Activated naive CD4-positive, alpha-beta T cell treated with anti-CD3 and anti-CD28 coated beads, Interleukin-2, amount 10 ng/mL, durations not matched to agents 7 days and 5 days (primary cell): ENCODE data around the gene PLCL2.

Source experiments
- CTCF ChIA-PET: fragments of 350-600 bp; sonication (Branson Sonifier 250); formaldehyde crosslinking; loops from one replicate; lab custom pipeline; 2021; ENCODE audit warnings: antibody characterized with exemption; lab: Charles Lee
- DNase-seq: peaks from one replicate; pipeline ENCODE4 v3.0.0-alpha.2; 2020
- H3K27ac Mint-ChIP-seq: one replicate; pipeline ENCODE4 v1.8.0; 2021; ENCODE audit warnings: mild to moderate bottlenecking, moderate library complexity, mixed read lengths
- H3K27me3 Mint-ChIP-seq: one replicate; pipeline ENCODE4 v1.8.0; 2021; ENCODE audit warnings: mild to moderate bottlenecking, mixed read lengths
- H3K36me3 Mint-ChIP-seq: one replicate; pipeline ENCODE4 v1.8.0; 2021; ENCODE audit warnings: mixed read lengths
- H3K4me1 Mint-ChIP-seq: one replicate; pipeline ENCODE4 v1.8.0; 2021; ENCODE audit warnings: mixed read lengths
- H3K4me3 Mint-ChIP-seq: one replicate; pipeline ENCODE4 v1.8.0; 2021; ENCODE audit warnings: mild to moderate bottlenecking, moderate library complexity, mixed read lengths
- H3K9me3 Mint-ChIP-seq: one replicate; pipeline ENCODE4 v1.8.0; 2021; ENCODE audit warnings: mixed read lengths

Gene PLCL2

DNA sequence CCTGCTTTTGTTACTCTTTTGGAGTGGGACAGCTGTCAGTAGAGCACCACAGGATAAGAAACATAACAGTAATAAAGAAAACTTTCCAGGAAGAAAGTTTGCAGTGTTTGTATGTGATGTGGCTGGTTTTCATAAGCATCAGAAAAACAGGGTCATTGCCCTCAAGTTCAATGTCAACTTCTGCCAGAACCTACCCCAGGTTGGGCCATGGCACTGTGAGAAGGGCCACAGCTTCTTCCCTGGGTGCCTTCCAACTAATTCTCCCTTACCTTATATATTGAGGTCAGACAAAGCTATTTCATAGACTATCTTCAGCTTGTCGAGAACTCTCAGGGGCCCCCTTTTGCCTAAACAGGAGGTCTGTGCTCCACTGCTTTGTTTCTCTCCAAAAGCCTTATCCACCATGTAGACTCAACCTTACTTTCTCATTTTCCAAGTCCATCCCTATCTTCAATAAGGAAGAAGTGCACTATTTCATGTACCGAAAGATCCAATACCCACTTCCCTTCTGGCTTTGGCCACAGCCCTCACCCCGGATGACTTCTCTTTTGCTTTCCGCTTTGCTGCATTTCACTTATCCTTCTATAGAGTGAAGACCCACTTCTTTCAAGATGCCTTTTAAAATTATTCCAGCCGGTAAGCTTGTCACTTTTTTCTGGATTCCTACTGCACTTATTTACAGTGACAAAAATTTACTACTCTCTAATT lies 38.2 kb upstream of the PLCL2 start:
- DNase-seq: no peak
- H3K36me3 Mint-ChIP-seq: no peaks in the 10 kb centered on the region
- H3K4me3 Mint-ChIP-seq: no peak overlapping the region
- CTCF ChIA-PET: interaction anchor here (1.1 to 1.6 kb wide), 3 partner anchors 9 to 38 kb away, joined by 3 read pairs; partner anchors contain the start of gene PLCL2
- H3K4me1 Mint-ChIP-seq: peaks cover 78% of the 10 kb centered on the region
- peaks cover 2% of the 10 kb centered on the region for H3K9me3 Mint-ChIP-seq
- peaks cover 4% of the 10 kb centered on the region for H3K27me3 Mint-ChIP-seq
- no peak overlapping the region for H3K27ac Mint-ChIP-seq

DNA sequence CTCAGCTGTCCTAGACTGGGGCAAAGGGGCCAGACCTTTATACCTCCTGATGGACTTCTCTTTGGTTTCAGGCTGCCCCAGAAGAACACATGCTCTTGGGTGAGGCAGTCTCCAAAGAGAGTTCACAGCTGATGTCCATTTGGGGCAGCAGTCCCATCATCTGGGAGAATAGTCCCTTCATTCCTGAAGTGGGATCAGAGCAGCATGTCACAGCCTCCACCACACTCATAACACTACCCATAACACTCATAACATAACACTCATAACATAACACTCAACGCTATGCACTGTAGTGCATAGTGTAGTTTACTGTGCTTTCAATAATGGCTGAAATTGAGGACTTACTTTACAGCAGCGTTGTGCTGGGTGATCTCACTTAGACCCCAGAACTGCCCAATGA lies 36.7 kb upstream of the PLCL2 start:
- CTCF ChIA-PET: interaction anchor here (1.0 kb wide), 1 partner anchor 10 kb away, joined by 5 read pairs; no protein-coding TSS in a partner anchor
- DNase-seq: no peak
- H3K9me3 Mint-ChIP-seq: peaks cover 2% of the 10 kb centered on the region
- H3K27me3 Mint-ChIP-seq: peaks cover 4% of the 10 kb centered on the region
- peaks cover 65% of the 10 kb centered on the region for H3K4me1 Mint-ChIP-seq
- no peak overlapping the region for H3K4me3 Mint-ChIP-seq
- no peak overlapping the region for H3K27ac Mint-ChIP-seq
- no peaks in the 10 kb centered on the region for H3K36me3 Mint-ChIP-seq

DNA sequence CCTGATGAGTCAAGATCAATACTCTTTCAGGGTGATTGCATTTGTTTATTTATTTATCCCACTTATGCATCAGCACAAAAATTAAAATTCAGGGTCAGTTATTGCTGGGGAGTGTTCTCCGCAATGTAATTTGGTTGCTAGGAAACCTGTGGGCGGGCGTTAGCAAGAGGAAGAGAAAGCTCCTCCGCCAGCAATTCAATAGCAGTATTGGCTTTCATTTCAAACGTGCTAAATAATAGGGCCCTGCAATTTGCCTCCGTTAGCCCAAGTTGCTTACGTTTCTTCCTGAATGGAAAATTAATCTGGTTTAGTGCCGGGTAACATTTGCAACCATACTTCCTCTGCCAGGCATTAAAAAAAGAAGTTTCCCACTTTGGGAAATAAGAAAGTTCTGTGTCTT lies 35.5 kb upstream of the PLCL2 start:
- Mint-ChIP-seq H3K4me1 (peaks cover 54% of the 10 kb centered on the region), H3K27me3 (peaks cover 4% of the 10 kb centered on the region), H3K36me3 (peaks cover under 1% of the 10 kb centered on the region), H3K9me3 (peaks cover 2% of the 10 kb centered on the region), H3K27ac (peak overlapping the region; percentile 61), H3K4me3 (peak overlapping the region; percentile 53)
- CTCF ChIA-PET: interaction anchor here (0.7 to 1.0 kb wide), 2 partner anchors 11 to 19 kb away, joined by 3 to 5 read pairs; no protein-coding TSS in a partner anchor
- DNase-seq: peak; percentile 83

- Mint-ChIP-seq H3K36me3 (peaks cover 1% of the 10 kb centered on the region), H3K27ac (peak overlapping the region; percentile 61), H3K27me3 (peaks cover 5% of the 10 kb centered on the region), H3K4me3 (peak overlapping the region; percentile 53), H3K9me3 (peaks cover 2% of the 10 kb centered on the region), H3K4me1 (peaks cover 50% of the 10 kb centered on the region)
- no peak for DNase-seq
- CTCF ChIA-PET: interaction anchor here (0.7 kb wide), 1 partner anchor 18 kb away, joined by 3 read pairs; no protein-coding TSS in a partner anchor
Observed at GRCh38 chr3:16849795-16850194, 35.0 kb upstream of the PLCL2 start.

DNA sequence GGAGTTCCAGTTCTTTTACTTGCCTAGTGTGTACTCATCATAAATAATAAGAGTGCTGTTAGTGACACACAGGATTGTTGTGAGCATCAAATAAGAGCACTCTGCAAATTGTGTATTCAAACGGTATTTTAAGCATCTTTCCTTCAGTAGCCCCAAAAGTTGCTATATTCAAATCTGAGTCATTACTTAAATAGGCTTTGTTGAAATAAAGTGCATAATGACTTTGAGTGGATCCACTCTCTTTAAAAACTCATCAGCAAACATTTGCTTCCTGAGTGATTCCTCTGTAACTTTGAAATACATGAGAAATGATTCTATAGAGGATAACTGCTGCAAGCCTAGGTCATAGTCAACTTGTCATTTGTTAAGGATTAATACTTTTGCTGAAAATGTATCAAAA lies 29.3 kb upstream of the PLCL2 start:
- no peak overlapping the region for H3K27ac Mint-ChIP-seq
- H3K9me3 Mint-ChIP-seq: no peaks in the 10 kb centered on the region
- peaks cover 4% of the 10 kb centered on the region for H3K4me1 Mint-ChIP-seq
- H3K27me3 Mint-ChIP-seq: peaks cover 8% of the 10 kb centered on the region
- peaks cover 1% of the 10 kb centered on the region for H3K36me3 Mint-ChIP-seq
- no peak for DNase-seq
- CTCF ChIA-PET: no interaction called here
- no peak overlapping the region for H3K4me3 Mint-ChIP-seq

DNA sequence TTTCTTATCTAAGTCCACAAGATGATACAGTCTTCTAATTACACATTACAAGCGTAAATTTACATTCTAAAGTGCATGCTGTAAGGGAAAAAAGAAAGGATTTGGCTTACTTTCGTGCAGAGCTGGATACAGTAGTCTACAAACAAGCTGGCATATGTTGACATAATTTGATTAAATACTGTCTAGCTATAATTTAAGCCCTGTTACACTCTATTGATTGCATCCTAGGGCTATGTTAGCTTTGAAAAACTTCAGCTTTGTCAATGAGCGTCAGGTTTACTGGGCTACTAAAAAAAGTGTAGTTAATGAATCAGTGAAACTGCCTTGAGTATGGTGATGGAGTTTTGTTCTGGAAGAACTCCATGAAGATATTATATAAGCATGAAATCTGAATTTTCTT lies 24.5 kb upstream of the PLCL2 start:
- CTCF ChIA-PET: no interaction called here
- Mint-ChIP-seq H3K9me3 (no peaks in the 10 kb centered on the region), H3K36me3 (no peaks in the 10 kb centered on the region), H3K27ac (no peak overlapping the region), H3K4me3 (no peak overlapping the region), H3K27me3 (no peaks in the 10 kb centered on the region), H3K4me1 (peaks cover 3% of the 10 kb centered on the region)
- DNase-seq: no peak

DNA sequence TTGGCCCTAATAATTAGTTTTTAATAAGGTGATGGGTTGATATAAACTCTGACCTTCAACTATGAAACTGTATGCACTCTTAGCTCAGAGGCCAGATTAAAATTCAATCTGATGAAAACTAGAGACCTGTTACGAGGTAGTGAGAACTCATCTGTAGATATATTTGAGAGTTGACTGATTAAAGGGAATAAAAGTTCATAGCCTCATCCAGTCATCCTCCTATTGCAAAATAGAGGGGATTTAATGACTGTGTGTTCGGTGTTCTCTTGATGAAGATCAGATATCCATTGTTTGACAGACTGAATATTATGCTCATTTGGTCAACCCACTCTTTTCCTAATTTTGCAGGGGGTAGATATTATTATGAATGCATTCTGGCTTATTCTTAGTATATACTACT lies 23.3 kb upstream of the PLCL2 start:
- Mint-ChIP-seq H3K27ac (no peak overlapping the region), H3K36me3 (no peaks in the 10 kb centered on the region), H3K27me3 (peaks cover 7% of the 10 kb centered on the region), H3K9me3 (no peaks in the 10 kb centered on the region), H3K4me1 (peaks cover 6% of the 10 kb centered on the region), H3K4me3 (no peak overlapping the region)
- CTCF ChIA-PET: no interaction called here
- no peak for DNase-seq

DNA sequence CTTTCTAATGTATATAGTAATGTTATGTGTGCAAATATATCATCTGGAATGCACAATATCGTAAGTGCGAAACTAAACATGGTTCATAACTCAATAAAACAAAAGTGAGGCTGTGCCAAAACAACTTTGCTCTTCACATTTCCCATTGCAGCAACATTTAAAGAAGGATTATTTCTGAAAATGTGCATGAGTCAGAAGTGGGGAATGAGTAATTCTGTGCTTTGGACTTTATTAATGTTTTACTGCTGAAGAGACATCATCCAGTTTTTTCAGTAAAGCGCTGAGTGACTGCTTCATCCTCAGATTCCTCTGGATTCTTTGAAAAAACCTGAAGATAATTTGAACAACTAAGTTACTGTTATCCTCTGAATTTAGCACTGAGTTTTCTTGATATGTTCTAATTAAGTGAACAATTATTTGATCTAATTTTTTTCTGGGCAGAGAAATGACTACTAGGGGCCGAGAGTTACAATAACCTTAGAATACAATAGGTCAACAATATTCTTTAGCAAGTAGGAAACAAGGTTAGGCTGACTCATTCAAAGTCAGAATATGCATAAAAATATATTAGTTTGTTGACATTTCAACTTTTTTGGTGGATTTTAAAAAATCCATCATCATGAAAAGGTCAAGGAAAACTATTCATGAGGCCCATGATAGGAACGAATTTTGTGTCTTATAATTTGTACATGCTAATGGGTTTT lies 20.0 kb upstream of the PLCL2 start:
- Mint-ChIP-seq H3K36me3 (no peaks in the 10 kb centered on the region), H3K27me3 (peaks cover 14% of the 10 kb centered on the region), H3K4me1 (peaks cover 11% of the 10 kb centered on the region), H3K27ac (no peak overlapping the region), H3K9me3 (no peaks in the 10 kb centered on the region), H3K4me3 (no peak overlapping the region)
- CTCF ChIA-PET: no interaction called here
- DNase-seq: no peak

DNA sequence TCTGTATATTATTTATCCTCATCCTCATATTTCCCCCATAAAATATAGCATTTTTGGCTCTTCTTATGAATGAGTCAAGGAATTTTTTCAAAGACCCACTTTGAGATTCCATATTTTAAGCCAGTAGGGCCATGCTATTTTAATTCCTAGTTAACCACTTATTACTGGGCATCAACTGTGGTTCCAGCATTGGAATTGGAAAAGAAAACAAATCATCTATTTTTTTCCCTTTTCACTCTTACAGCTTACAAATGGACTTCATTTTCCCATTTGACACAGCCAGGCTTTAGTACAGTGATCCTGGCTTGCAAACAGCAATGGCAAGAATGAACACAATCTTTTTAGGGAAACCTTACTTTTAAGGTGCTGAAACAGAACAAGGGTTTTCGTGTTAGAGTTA lies 19.4 kb upstream of the PLCL2 start:
- no peak overlapping the region for H3K4me3 Mint-ChIP-seq
- no peaks in the 10 kb centered on the region for H3K36me3 Mint-ChIP-seq
- no peak for DNase-seq
- no peaks in the 10 kb centered on the region for H3K9me3 Mint-ChIP-seq
- H3K27ac Mint-ChIP-seq: no peak overlapping the region
- peaks cover 11% of the 10 kb centered on the region for H3K4me1 Mint-ChIP-seq
- CTCF ChIA-PET: no interaction called here
- H3K27me3 Mint-ChIP-seq: peaks cover 14% of the 10 kb centered on the region

DNA sequence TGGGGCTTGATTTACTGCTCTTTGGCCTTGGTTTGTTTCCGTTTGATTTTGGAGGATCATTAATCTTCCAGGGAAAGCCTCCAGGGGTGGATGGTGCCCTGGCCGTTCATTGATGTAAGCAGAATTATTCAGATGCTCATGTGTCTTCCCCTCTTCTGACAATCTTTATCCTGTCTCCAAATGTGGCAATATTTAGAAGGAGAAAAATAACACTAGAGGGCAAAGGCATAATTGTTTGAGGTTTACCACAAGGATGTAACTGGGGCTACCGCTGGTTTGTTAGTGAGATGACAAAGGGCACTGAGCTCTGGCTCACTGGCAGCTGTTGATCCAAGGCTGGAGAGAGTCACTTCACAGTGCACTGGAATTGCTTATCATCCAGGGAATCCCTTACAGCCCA lies 18.2 kb upstream of the PLCL2 start:
- Mint-ChIP-seq H3K27me3 (peaks cover 14% of the 10 kb centered on the region), H3K4me3 (no peak overlapping the region), H3K27ac (no peak overlapping the region), H3K4me1 (peaks cover 11% of the 10 kb centered on the region), H3K36me3 (no peaks in the 10 kb centered on the region), H3K9me3 (no peaks in the 10 kb centered on the region)
- CTCF ChIA-PET: interaction anchor here (1.6 kb wide), 1 partner anchor 18 kb away, joined by 3 read pairs; the partner anchor contains the start of gene PLCL2
- DNase-seq: no peak

DNA sequence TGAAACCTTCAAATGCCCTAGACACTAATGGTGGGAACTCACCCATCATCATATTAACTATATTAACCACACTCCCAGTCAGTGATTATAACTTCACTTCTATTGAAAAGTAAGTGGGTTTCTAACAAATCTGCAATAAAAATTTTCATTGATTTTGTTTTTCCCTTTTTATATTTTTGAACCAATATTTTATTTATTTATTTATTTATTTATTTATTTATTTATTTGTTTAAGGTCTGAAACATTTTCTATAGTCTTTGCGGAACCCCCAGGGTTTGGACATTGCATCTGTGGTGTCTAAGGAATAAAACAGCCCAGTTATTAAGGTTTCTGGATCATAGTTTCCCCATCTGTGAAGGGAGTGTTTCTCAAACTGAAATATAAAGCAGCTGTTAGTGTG lies 16.2 kb upstream of the PLCL2 start:
- Mint-ChIP-seq H3K4me3 (no peak overlapping the region), H3K4me1 (peaks cover 11% of the 10 kb centered on the region), H3K36me3 (no peaks in the 10 kb centered on the region), H3K27ac (peak overlapping the region; percentile 52), H3K27me3 (peaks cover 26% of the 10 kb centered on the region), H3K9me3 (no peaks in the 10 kb centered on the region)
- DNase-seq: no peak
- CTCF ChIA-PET: interaction anchor here (0.5 to 0.8 kb wide), 2 partner anchors 19 to 27 kb away, joined by 3 read pairs; no protein-coding TSS in a partner anchor

GRCh38 chr3:16869261-16870005 lies 15.3 kb upstream of the PLCL2 start:
- Mint-ChIP-seq H3K9me3 (no peaks in the 10 kb centered on the region), H3K4me1 (peaks cover 11% of the 10 kb centered on the region), H3K4me3 (no peak overlapping the region), H3K27me3 (peaks cover 26% of the 10 kb centered on the region), H3K27ac (no peak overlapping the region), H3K36me3 (no peaks in the 10 kb centered on the region)
- CTCF ChIA-PET: interaction anchor here (0.8 kb wide), 1 partner anchor 27 kb away, joined by 3 read pairs; no protein-coding TSS in a partner anchor
- no peak for DNase-seq

GRCh38 chr3:16871915-16872842 lies 12.6 kb upstream of the PLCL2 start:
- Mint-ChIP-seq H3K9me3 (no peaks in the 10 kb centered on the region), H3K4me1 (peaks cover under 1% of the 10 kb centered on the region), H3K4me3 (no peak overlapping the region), H3K27me3 (peaks cover 18% of the 10 kb centered on the region), H3K27ac (no peak overlapping the region), H3K36me3 (no peaks in the 10 kb centered on the region)
- no peak for DNase-seq
- CTCF ChIA-PET: interaction anchor here (1.0 to 1.9 kb wide), 4 partner anchors 8 to 43 kb away, joined by 3 to 5 read pairs (median 4); partner anchors contain the start of gene PLCL2
